Natural killer cell treated with Interleukin-12 subunit alpha and Interleukin-12 subunit beta and Interleukin-15 and Interleukin-18, amount 100 ng/mL, for 72 hours (primary cell): ENCODE data around the gene DAPK1. TPM values are rescaled to one million over a fixed set of nuclear protein-coding genes. Genes with fewer than 3 reads are reported as not detected.

Experiments used
- ATAC-seq, 2 donors: fragments of 150-1000 bp; cut with Tn5 transposase in 1 of 2; sonication (Bioruptor Pico), chemical (Tn5 transposase) in 1 of 2; 2 replicates each; pipeline ENCODE4 v1.10.0; 2021
- DNase-seq: peaks from one replicate; pipeline ENCODE4 v3.0.0; 2022; ENCODE audit warnings: low spot score
- H3K27ac Mint-ChIP-seq, 2 donors: 1 replicate in 1 of 2; 2 replicates in 1 of 2; pipeline ENCODE4 v1.8.0; 2022; ENCODE audit warnings: mixed read lengths in 2 of 2, mild to moderate bottlenecking in 1 of 2, moderate library complexity in 1 of 2
- H3K27me3 Mint-ChIP-seq, 2 donors: 1 replicate in 1 of 2; 2 replicates in 1 of 2; pipeline ENCODE4 v1.8.0; 2022; ENCODE audit warnings: mixed read lengths in 2 of 2
- H3K36me3 Mint-ChIP-seq: one replicate; pipeline ENCODE4 v1.8.0; 2022; ENCODE audit warnings: mixed read lengths
- H3K4me1 Mint-ChIP-seq, 2 donors: 1 replicate in 1 of 2; 2 replicates in 1 of 2; pipeline ENCODE4 v1.8.0; 2022; ENCODE audit warnings: low read depth in 2 of 2, mixed read lengths in 2 of 2, mild to moderate bottlenecking in 1 of 2
- H3K4me3 Mint-ChIP-seq: one replicate; pipeline ENCODE4 v1.8.0; 2022; ENCODE audit warnings: mixed read lengths
- H3K9me3 Mint-ChIP-seq: 2 replicates; pipeline ENCODE4 v1.8.0; 2022; ENCODE audit warnings: mixed read lengths
- total RNA-seq, 2 donors: library from RNA; stranded (reverse); gene quantifications; one replicate each; pipeline ENCODE4 v1.2.3, GENCODE V29; 2022

DAPK1 gene
- total RNA-seq, 2 donors from 2014 or later = 8.5 to 31.7 TPM

- no peaks in the 10 kb centered on the region for H3K4me1 Mint-ChIP-seq
- peaks cover 4 to 5% of the 10 kb centered on the region in 2 donors for H3K27me3 Mint-ChIP-seq
- DNase-seq (no peak), ATAC-seq (no peak)
- no peaks in the 10 kb centered on the region for H3K36me3 Mint-ChIP-seq
- no peaks in the 10 kb centered on the region for H3K9me3 Mint-ChIP-seq
- no peak overlapping the region for H3K27ac Mint-ChIP-seq
- no peak overlapping the region for H3K4me3 Mint-ChIP-seq
Observed at GRCh38 chr9:87580941-87581438, 83.3 kb downstream of the DAPK1 start.

GRCh38 chr9:87581513-87581912, 83.8 kb downstream of the DAPK1 start:
- Mint-ChIP-seq H3K36me3 (no peaks in the 10 kb centered on the region), H3K4me3 (no peak overlapping the region), H3K9me3 (no peaks in the 10 kb centered on the region), H3K27ac (no peak overlapping the region), H3K27me3 (peaks cover 4 to 5% of the 10 kb centered on the region in 2 donors), H3K4me1 (no peaks in the 10 kb centered on the region)
- ATAC-seq = no peak
- no peak for DNase-seq

DNA sequence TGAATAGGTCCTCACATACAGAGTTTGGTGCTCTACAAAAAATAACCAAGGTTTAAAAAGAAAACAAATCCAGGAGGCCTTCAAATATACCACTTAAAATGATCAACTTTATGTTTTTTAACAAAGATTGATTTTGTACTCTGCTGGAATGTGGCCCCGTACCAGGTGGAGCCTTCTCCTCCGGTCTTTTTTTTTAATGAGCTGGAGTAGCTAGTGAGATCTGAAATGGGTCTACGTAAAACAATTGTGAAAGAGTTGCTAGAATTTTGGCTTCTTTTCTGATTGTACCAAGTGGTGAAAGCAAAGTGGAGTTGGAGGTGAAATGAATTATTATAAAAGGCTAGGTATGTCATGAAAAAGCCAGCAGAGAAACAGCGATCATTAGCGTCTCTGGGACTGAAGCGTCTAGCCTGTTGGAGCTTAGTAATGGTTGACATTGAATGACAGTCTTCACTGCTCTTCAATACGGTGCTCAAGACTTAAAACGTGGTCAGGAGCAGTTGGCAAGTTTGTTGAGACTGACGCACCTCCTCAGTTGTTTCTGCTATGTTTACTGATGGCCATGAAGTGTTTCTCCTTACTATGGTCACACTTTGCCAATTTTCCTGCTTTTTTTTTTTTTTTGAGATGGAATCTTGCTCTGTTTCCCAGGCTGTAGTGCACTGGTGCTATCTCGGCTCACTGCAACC, 84.4 kb downstream of the DAPK1 start:
- Mint-ChIP-seq H3K4me3 (no peak overlapping the region), H3K4me1 (no peaks in the 10 kb centered on the region), H3K36me3 (no peaks in the 10 kb centered on the region), H3K27ac (no peak overlapping the region), H3K9me3 (no peaks in the 10 kb centered on the region), H3K27me3 (peaks cover 4 to 5% of the 10 kb centered on the region in 2 donors)
- DNase-seq (no peak), ATAC-seq (no peak)

GRCh38 chr9:87584326-87584725, 86.7 kb downstream of the DAPK1 start:
- no peaks in the 10 kb centered on the region for H3K4me1 Mint-ChIP-seq
- ATAC-seq (no peak), DNase-seq (no peak)
- no peak overlapping the region for H3K4me3 Mint-ChIP-seq
- H3K27me3 Mint-ChIP-seq = peaks cover 0 to under 1% of the 10 kb centered on the region in 2 donors
- H3K27ac Mint-ChIP-seq = no peak overlapping the region
- H3K36me3 Mint-ChIP-seq = no peaks in the 10 kb centered on the region
- H3K9me3 Mint-ChIP-seq = no peaks in the 10 kb centered on the region

GRCh38 chr9:87585123-87585855, 87.6 kb downstream of the DAPK1 start:
- Mint-ChIP-seq H3K27me3 (no peaks in the 10 kb centered on the region), H3K27ac (no peak overlapping the region), H3K4me1 (no peaks in the 10 kb centered on the region), H3K36me3 (no peaks in the 10 kb centered on the region), H3K4me3 (no peak overlapping the region), H3K9me3 (no peaks in the 10 kb centered on the region)
- no peak for DNase-seq
- no peak for ATAC-seq

DNA sequence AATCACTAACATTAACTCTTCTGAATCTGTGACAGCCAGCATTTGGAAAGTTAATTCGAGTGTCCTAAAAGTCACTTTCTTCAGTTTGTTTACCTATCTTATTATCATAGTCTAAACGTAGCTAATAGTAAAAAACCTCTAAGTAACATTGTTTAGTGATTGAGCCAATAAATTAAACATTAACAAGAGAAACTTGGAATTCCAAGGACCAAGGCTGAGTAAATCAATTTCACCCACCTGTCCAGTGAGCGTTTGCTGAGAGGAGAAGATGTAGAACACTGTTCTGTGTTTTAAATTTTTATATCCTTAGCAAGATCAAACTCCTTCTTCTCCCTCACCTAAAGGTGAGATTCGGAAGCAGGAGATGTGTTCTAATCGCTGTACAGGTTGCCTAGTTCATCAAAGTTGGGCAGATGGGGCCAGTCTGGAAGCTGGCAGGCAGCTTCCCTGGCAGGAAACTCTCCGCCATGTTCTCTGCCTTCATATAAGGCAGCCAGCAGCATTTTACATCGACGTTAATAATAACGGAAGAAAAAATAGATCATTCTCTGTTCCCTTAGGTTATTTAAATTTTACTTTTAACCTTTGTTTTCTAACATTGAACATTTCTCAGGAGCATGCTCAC, 89.2 kb downstream of the DAPK1 start:
- Mint-ChIP-seq H3K36me3 (no peaks in the 10 kb centered on the region), H3K4me1 (no peaks in the 10 kb centered on the region), H3K27ac (no peak overlapping the region), H3K9me3 (no peaks in the 10 kb centered on the region), H3K4me3 (no peak overlapping the region), H3K27me3 (no peaks in the 10 kb centered on the region)
- DNase-seq (no peak), ATAC-seq (no peak)

GRCh38 chr9:87587356-87587745, 89.7 kb downstream of the DAPK1 start:
- no peak for ATAC-seq
- Mint-ChIP-seq H3K4me1 (no peaks in the 10 kb centered on the region), H3K4me3 (no peak overlapping the region), H3K36me3 (no peaks in the 10 kb centered on the region), H3K27ac (no peak overlapping the region), H3K27me3 (no peaks in the 10 kb centered on the region), H3K9me3 (no peaks in the 10 kb centered on the region)
- DNase-seq = no peak

DNA sequence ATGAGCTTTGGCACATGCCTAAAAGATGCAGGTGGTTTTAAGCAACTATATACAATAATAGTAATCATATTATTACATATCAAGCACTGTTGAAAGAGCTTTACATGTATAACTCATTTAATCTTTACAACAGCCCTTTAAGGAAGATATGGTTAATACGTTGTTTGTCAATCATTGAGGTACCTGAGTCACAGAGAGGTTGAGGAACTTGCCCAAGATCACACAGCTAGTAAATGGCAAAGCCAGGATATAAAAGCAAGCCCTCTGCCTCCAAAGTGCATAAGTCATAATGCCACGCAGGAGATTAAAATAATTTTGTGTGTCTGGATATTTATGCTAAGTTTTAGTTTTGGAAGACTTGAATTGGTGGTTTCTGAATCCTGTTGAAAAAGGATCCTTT, 90.2 kb downstream of the DAPK1 start:
- H3K27me3 Mint-ChIP-seq = no peaks in the 10 kb centered on the region

DNA sequence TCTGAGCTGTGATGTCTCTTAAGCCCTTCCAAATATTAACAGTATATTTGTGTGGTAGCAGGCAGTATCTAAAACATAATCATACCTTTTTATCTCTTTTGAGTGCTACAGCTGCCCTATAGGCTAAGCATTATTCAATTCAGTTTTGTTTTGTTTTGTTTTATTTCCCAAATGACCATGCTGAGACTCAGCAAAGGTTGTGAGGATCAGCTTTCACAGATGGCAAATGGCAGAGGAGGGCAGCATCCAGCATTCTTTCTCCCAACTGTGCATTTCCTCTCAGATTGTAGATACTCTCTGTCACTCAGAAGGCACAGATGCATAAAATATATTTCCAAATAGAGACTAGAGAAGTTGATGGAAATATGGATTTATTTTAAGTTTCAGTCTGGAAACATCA, 90.7 kb downstream of the DAPK1 start:
- no peak overlapping the region for H3K4me3 Mint-ChIP-seq
- H3K4me1 Mint-ChIP-seq = no peaks in the 10 kb centered on the region
- no peak overlapping the region for H3K27ac Mint-ChIP-seq
- no peaks in the 10 kb centered on the region for H3K36me3 Mint-ChIP-seq
- H3K9me3 Mint-ChIP-seq = no peaks in the 10 kb centered on the region
- no peaks in the 10 kb centered on the region for H3K27me3 Mint-ChIP-seq
- no peak for ATAC-seq
- no peak for DNase-seq

More for the DNA sequence above, 90.2 kb downstream of the DAPK1 start:
- no peaks in the 10 kb centered on the region for H3K36me3 Mint-ChIP-seq
- H3K4me3 Mint-ChIP-seq = no peak overlapping the region
- no peak for DNase-seq
- no peak overlapping the region for H3K27ac Mint-ChIP-seq
- no peaks in the 10 kb centered on the region for H3K4me1 Mint-ChIP-seq
- ATAC-seq = no peak
- H3K9me3 Mint-ChIP-seq = no peaks in the 10 kb centered on the region

GRCh38 chr9:87590996-87591395, 93.3 kb downstream of the DAPK1 start:
- Mint-ChIP-seq H3K4me1 (no peaks in the 10 kb centered on the region), H3K36me3 (no peaks in the 10 kb centered on the region), H3K4me3 (no peak overlapping the region), H3K9me3 (no peaks in the 10 kb centered on the region), H3K27me3 (no peaks in the 10 kb centered on the region), H3K27ac (no peak overlapping the region)
- DNase-seq (no peak), ATAC-seq (no peak)

DNA sequence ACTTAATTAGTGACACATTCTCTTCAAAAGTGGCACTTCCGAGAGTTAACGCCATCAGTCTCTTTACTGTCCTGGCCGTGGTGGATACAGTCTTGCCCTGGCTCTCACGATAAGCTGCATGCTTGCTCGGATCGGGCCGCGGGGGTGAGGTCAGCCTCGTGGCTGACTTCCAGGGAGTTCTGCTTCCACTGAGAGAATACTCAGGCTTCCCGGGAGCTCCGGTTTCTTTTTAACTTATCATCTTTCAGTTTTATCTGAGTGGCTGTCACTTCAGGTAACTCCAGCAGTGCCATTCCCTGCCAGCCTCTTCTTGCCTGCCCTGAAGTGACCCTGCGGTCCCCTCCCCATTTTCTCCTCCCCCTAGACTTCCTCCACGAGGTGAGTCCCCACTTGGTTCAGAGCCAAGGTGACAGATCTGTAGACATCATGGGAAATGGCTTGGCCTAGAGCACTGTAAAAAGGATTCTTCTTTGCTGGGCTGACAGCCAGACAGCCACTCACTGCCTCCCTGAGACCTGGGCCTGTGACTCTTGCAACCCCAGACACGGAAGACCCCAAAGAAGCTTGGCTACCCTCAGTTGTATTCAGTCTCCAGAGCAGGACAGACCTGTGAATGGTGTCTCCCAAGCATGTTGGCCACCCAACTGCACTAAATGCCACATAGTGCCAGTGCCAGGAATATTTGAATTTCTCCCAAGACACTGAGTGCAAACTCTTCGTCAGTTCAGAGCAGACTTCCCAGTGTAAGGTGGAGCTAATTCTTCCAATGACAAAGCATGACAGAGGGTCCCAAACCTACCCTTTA, 95.1 kb downstream of the DAPK1 start:
- no peaks in the 10 kb centered on the region for H3K4me1 Mint-ChIP-seq
- ATAC-seq (no peak), DNase-seq (no peak)
- H3K27ac Mint-ChIP-seq = no peak overlapping the region
- H3K9me3 Mint-ChIP-seq = no peaks in the 10 kb centered on the region
- H3K27me3 Mint-ChIP-seq = peaks cover 0 to 2% of the 10 kb centered on the region in 2 donors
- H3K36me3 Mint-ChIP-seq = no peaks in the 10 kb centered on the region
- no peak overlapping the region for H3K4me3 Mint-ChIP-seq

GRCh38 chr9:87593359-87593980, 95.8 kb downstream of the DAPK1 start:
- Mint-ChIP-seq H3K27me3 (peaks cover 0 to 7% of the 10 kb centered on the region in 2 donors), H3K9me3 (no peaks in the 10 kb centered on the region), H3K4me3 (no peak overlapping the region), H3K27ac (no peak overlapping the region), H3K36me3 (no peaks in the 10 kb centered on the region), H3K4me1 (no peaks in the 10 kb centered on the region)
- DNase-seq (no peak), ATAC-seq (no peak)

GRCh38 chr9:87594194-87594593, 96.5 kb downstream of the DAPK1 start:
- DNase-seq (no peak), ATAC-seq (peak in 1 of 2 donors; percentile 21)
- Mint-ChIP-seq H3K4me3 (no peak overlapping the region), H3K27ac (no peak overlapping the region), H3K36me3 (no peaks in the 10 kb centered on the region), H3K9me3 (no peaks in the 10 kb centered on the region), H3K4me1 (no peaks in the 10 kb centered on the region), H3K27me3 (peaks cover 0 to 7% of the 10 kb centered on the region in 2 donors)
